ENCODE measurements around the gene MAPK1. TPM values are rescaled to one million over a fixed set of nuclear protein-coding genes. Genes with fewer than 3 reads are reported as not detected.

Gene MAPK1
- total and polyA plus RNA-seq, 9 of the 15 experiments (the other 6 are each of a cell fraction or from before 2014, with no cell fraction given), result 46.3 to 575 (median 283) TPM

DNA sequence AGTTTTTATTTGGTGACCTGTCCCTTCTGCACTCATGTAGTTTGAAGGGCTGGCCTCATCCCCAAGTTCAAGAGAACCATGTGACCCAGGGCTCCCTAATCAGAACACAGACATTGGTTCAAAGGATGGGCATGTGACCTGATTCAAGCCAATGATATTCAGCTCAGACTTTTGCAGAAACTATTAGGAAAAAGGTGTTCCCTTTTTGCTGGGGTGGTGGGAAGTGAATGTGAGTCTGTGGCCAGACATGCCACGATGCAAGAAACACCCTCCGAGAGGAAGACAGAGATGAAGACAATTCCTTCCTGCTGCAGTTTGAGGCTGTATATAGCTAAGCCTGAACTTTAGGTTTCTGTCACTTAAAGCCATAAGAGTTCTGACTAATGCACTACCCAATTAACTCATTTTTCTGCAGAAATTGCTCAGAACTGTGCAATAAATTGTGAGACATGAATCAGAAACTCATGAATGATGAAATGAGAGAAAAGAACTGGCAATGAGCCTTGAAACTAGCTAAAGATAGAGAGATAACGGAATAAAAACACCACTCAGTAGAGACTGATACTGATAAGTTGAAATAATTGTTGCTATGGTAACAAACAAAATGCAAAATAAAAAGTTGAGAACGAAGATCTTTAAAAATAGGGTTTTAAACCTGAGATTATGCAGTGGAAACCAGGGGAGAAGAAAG lies 9.2 kb upstream of the MAPK1 start:
- no peak for FAIRE-seq
- no peaks in the 10 kb centered on the region for H3K79me2 ChIP-seq (ENCODE audit: control insufficient read depth, insufficient read depth, low read length)
- POLR2A ChIA-PET, result interaction anchor here (0.6 to 35.2 kb wide), 15 partner anchors 10 to 678 kb away, joined by 3 to 1351 read pairs (median 4); partner anchors contain the start of genes MAPK1, PPM1F and YPEL1
- H3K9me1 ChIP-seq (ENCODE audit: control insufficient read depth, insufficient read depth, low read length), result no peaks in the 10 kb centered on the region
- no peaks in the 10 kb centered on the region for H3K9me3 ChIP-seq (replicated peaks; ENCODE audit: control insufficient read depth, insufficient read depth, low read depth, low read length)
- peaks cover 9 to 13% of the 10 kb centered on the region in 2 experiments for H3K4me1 ChIP-seq (replicated peaks in 1 of 2; ENCODE audit: control insufficient read depth in 2 of 2, insufficient read depth in 2 of 2, low read length in 2 of 2)
- H3K36me3 ChIP-seq (ENCODE audit: control insufficient read depth, insufficient read depth, low read length), result no peaks in the 10 kb centered on the region
- no peak overlapping the region for H3K4me3 ChIP-seq
- ATAC-seq, result peak; percentile 86
- peak overlapping the region; percentile 25 for H2AFZ ChIP-seq (ENCODE audit: low read depth, low read length)
- CTCF ChIA-PET (ENCODE audit: low intra/inter-chr PET ratio), result interaction anchor here (1.5 kb wide), 1 partner anchor 12 kb away, joined by 5 read pairs; no protein-coding TSS in a partner anchor
- peaks cover 1 to 20% of the 10 kb centered on the region in 2 experiments; a peak in 3 of 5 replicates for H3K27me3 ChIP-seq (ENCODE audit: control insufficient read depth in 2 of 2, insufficient read depth in 2 of 2, low read length in 2 of 2)
- H3K27ac ChIP-seq (ENCODE audit: extremely low read depth, low read depth, low read length), result no peak overlapping the region
- intact Hi-C loops (cut with micrococcal nuclease) (no loop called here), in situ Hi-C loops (cut with MboI) (no loop called here)
- H3K9ac ChIP-seq (ENCODE audit: insufficient read depth in 1 of 2, low read depth in 2 of 2, low read length in 2 of 2), result 0 out of 4 replicates have a peak overlapping the region, but pooled peaks of 1 of the 2 experiments have one; percentile 1
- peak overlapping the region; percentile 10; the same call in 1 of the 2 replicates for H3K4me2 ChIP-seq (ENCODE audit: insufficient read depth, low read length)
- no peaks in the 10 kb centered on the region for H4K20me1 ChIP-seq (replicated peaks; ENCODE audit: control insufficient read depth, insufficient read depth, low read length)
- 20% methylated on average over 4 of the region's 4 CpGs for WGBS (ENCODE audit: insufficient coverage, low coverage, missing lambda C conversion rate)
- peak; percentile 75 to 82 (median 78) for DNase-seq (ENCODE audit: extremely low read depth in 1 of 4, low spot score in 3 of 4)
- no TSS peak for BruUV-seq (replicated peaks)
- TF ChIP-seq SAFB2 (IDR thresholded peaks at IDR 0.05; ENCODE audit: borderline replicate concordance, low read depth, low read length, severe bottlenecking) (no peak), SMARCA5 (IDR thresholded peaks at IDR 0.05) (no peak), PCBP2 (IDR thresholded peaks at IDR 0.05; ENCODE audit: low read depth, low read length, poor library complexity, severe bottlenecking) (no peak), FOXM1 (IDR thresholded peaks at IDR 0.05; ENCODE audit: low read depth) (no peak), FOXM1 (CRISPR knock-in tag; IDR thresholded peaks at IDR 0.05; ENCODE audit: low read depth) (no peak), POLR2AphosphoS5 (IDR thresholded peaks at IDR 0.05; ENCODE audit: control insufficient read depth, insufficient read depth, low read depth, low read length) (no peak), SLC30A9 (CRISPR knock-in tag; IDR thresholded peaks at IDR 0.05) (no peak), POLR2G (IDR thresholded peaks at IDR 0.05; ENCODE audit: low read depth, low read length) (no peak), MBD2 (IDR thresholded peaks at IDR 0.05; ENCODE audit: borderline replicate concordance, low read depth) (no peak), CBFB (CRISPR knock-in tag; IDR thresholded peaks at IDR 0.05) (no peak), MAFG (tag; conservative IDR thresholded peaks at IDR 0.05) (no peak), RCOR1 (IDR thresholded peaks at IDR 0.05; ENCODE audit: borderline replicate concordance in 1 of 2, low read depth in 2 of 2, low read length in 2 of 2) (peak; percentile 4 to 7; a peak in 1 of 4 replicates), RBM25 (IDR thresholded peaks at IDR 0.05; ENCODE audit: low read depth, low read length, severe bottlenecking) (peak; percentile 49), NFATC3 (IDR thresholded peaks at IDR 0.05) (no peak), NR2C2 (CRISPR knock-in tag; IDR thresholded peaks at IDR 0.05) (no peak), NR2C2 (tag; IDR thresholded peaks at IDR 0.05) (no peak), ZKSCAN3 (CRISPR knock-in tag; IDR thresholded peaks at IDR 0.05) (no peak), NCOA6 (IDR thresholded peaks at IDR 0.05) (no peak), ZNF707 (CRISPR knock-in tag; conservative IDR thresholded peaks at IDR 0.05) (no peak), TARDBP (IDR thresholded peaks at IDR 0.05) (no peak)
- TF ChIP-seq, protein P1, sequence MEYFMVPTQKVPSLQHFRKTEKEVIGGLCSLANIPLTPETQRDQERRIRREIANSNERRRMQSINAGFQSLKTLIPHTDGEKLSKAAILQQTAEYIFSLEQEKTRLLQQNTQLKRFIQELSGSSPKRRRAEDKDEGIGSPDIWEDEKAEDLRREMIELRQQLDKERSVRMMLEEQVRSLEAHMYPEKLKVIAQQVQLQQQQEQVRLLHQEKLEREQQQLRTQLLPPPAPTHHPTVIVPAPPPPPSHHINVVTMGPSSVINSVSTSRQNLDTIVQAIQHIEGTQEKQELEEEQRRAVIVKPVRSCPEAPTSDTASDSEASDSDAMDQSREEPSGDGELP (CRISPR knock-in tag; IDR thresholded peaks at IDR 0.05; ENCODE audit: borderline replicate concordance), result no peak
- TF ChIP-seq, protein P2, sequence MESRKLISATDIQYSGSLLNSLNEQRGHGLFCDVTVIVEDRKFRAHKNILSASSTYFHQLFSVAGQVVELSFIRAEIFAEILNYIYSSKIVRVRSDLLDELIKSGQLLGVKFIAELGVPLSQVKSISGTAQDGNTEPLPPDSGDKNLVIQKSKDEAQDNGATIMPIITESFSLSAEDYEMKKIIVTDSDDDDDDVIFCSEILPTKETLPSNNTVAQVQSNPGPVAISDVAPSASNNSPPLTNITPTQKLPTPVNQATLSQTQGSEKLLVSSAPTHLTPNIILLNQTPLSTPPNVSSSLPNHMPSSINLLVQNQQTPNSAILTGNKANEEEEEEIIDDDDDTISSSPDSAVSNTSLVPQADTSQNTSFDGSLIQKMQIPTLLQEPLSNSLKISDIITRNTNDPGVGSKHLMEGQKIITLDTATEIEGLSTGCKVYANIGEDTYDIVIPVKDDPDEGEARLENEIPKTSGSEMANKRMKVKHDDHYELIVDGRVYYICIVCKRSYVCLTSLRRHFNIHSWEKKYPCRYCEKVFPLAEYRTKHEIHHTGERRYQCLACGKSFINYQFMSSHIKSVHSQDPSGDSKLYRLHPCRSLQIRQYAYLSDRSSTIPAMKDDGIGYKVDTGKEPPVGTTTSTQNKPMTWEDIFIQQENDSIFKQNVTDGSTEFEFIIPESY (CRISPR knock-in tag; IDR thresholded peaks at IDR 0.05), result no peak
